Posterior cingulate gyrus (tissue), 11 donors: ENCODE data around the gene PPARG.

Experiments
- DNase-seq, 10 donors: peaks; one replicate each; pipeline versions ENCODE4 v3.0.0 to v3.0.0-alpha.2; 2020 to 2021; ENCODE audit warnings: mixed read lengths in 3 of 10
- intact Hi-C: fragments of 100-400 bp; cut with DNase I; formaldehyde crosslinking; loops from one replicate; pipeline ENCODE4 v1.15.1; 2023

Gene PPARG

DNA sequence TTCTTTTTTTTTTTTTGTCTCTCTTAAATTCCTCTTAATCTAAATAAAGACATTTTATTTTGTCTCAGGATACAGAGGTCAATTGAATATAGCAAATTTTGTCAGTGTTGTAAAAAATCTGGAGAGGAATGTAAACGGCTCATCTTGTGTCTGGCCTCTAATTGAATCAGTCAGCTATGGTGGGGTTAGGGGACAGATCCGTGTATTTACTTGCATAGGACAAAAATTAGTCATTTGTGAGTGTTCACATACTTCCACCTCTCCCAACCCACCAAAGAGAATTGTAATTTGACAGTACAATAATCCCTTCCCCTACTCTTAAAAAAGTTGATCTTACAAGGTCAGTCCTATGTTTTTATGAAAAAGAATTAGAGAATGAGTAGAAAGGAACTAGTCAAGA lies 18.3 kb downstream of the PPARG start:
- intact Hi-C loops: no loop called here
- DNase-seq: no peak

DNA sequence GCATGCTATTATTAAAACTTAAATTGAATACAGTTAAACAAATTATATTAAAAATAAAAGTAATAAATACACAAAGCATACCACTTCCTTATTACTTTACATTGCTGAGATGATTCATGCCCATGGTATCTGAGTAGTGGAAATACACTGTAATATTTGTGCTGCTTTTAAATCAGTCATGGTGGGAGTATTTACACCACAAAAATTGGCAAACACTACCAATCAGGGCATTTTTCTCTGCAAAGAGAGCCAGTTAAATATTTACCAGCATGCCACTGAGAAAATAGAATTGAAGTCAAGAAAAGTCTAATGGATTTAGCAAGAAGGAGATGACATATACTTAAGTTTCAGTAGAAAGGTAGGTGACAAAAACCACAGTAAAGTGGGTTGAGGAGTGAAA lies 19.6 kb downstream of the PPARG start:
- intact Hi-C loops: no loop called here

DNA sequence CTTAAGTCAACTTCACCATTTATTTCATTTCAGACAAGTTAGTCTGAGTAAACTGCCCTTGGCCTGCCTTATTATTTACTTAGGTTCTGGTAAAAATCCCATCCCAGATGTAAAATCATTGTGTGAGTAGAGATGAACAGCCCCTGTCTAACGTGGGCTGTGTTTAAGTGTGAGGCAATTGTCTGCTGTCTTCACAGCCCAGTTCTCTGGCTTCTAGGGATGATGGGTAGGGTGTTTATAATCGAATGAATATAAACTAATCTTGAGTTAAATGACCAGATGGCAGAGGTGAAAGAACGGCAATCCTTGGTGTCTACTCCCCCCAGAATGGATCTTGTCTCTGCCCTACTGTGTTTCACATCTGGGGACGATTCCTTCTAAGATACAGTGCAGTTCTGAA lies 20.8 kb downstream of the PPARG start:
- DNase-seq: no peak
- intact Hi-C loops: no loop called here

More for the DNA sequence above, 19.6 kb downstream of the PPARG start:
- no peak for DNase-seq

DNA sequence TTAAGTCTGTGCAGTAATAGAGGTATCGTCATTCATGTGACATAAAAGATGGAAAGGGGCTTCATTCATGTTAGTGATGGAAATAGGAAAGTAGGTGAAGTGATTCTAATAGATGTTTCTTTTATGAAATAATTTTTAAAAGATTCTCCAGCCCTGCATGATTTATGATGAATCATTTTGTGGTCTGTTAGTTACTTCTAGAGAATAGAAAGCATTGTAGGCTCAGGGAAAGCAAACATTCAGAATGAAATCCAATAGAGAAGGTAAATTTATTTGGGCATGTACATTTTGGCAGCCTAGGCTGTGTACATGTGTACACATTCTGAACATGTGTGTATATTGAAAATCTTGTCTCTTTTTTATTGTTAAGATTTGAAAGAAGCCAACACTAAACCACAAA lies 23.1 kb downstream of the PPARG start:
- intact Hi-C loops: no loop called here
- no peak for DNase-seq

DNA sequence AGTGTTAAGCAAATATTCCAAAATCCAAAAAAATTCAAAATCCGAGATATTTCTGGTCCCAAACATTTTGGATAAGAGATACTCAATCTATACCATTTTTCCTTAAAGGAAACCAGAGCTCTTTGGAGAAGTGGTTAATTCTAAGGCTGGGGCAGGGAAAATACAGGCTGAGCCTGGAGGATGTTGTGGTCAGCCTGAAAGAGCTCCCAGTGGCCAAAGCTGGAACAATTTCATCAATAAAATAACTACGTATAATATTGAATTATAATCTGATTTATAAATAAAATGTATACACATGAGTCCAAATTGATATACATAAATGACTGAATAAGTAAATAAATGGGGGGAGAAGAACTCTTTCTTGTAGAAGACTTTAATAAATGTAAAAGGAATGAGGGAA lies 24.6 kb downstream of the PPARG start:
- no peak for DNase-seq
- intact Hi-C loops: no loop called here

DNA sequence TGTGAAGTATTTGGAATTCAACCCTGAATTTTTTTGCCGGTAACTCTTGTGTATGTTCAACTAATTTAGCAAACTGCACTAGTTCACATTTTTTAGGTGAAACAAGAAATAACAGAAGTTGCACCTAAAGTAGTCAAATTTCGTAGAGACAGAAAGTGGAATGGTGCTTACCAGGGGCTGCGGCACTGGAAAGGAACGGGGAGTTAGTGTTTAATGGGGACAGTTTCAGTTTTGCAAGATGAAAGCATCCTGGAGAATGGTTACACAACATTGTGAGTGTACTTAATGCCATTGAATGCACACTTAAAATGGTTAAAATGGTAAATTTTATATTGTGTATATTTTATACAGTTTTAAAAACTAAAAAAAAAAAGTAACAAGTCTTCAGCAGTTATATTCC lies 27.4 kb downstream of the PPARG start:
- no peak for DNase-seq
- intact Hi-C loops: no loop called here

DNA sequence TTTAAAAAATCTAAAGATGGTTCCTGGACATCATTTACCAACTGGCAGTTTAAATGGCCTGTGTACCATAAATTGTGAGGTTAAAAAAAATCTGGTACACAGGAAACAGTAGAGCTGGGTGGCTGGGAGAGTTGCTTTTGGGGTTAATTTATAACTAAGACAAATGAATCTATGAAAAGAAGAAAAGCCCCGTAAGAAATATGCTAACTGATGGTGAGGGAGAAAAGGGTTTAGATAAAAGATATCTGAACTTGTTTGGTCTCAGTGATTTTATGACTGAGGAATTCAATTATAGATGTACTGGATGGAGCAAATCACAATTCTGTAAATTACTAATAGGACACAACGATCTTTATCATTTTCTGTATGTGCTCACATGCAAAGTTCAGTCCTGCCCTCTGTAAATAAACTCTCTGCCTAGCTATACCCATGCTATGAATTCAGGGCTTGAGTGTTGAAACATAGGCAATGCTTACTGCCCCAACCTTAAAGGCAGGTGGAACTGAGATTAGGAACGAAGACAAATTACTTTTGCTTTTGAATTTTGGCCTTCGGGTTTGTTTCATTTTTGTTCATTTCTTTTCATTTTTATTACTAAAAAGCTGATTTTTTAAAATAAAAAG lies 28.0 kb downstream of the PPARG start:
- DNase-seq: no peak
- intact Hi-C loops: no loop called here

DNA sequence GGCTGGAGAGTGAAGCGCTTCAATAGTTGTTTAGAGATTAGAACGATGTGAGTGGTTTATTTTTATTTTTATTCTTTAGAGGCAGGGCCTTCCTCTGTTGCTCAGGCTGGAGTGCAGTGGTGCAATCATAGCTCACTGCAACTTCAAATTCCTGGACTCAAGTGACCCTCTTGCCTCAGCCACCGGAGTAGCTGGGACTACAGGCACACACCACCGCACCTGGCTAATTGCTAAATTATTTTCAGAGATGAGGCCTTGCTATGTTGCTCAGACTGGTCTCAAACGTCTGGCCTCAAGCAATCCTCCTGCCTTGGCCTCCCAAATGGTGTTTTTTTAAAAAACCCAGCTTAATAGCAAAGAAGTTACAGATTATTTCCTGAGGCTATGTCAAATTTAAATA lies 29.0 kb downstream of the PPARG start:
- intact Hi-C loops: no loop called here

DNA sequence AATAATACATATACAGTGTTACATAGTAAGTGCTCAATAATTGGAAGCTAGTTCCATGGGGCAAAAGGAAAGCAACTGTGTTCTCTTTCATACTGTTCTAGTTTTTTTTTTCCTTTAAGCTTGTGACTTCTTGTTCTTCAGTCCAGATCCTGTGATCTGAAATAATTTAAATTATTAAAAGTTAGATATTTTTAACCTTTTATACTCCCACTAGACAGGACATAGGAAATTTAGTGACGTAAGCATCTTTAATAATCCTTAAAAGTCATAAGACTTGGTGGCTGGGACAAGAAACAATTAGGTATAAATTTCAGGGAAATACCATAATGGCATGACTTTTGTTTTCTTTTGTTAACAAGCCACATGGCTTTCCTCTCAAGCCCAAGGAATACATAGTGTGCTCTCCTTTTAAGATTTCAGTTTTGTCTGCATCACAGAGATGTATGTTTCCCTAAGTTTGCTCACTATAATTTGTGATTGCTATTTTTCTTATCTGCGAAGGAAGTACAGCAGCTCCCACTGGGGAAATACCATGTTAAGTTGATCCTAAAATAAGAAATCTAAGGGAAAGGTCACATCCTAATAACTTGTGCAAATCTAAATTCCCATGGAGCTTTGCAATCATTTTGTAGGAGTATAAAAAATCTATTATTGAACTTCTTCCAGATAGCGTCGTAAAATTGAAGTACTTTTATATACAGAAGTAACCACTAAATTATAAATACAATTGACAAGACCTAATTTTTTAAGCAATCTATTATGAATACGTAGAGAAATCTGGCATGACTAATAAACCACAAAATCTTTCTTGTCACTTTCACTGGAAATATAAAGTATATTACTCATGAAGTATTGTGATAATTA lies 30.1 kb downstream of the PPARG start:
- DNase-seq: no peak
- intact Hi-C loops: no loop called here

More for the DNA sequence above, 29.0 kb downstream of the PPARG start:
- no peak for DNase-seq

DNA sequence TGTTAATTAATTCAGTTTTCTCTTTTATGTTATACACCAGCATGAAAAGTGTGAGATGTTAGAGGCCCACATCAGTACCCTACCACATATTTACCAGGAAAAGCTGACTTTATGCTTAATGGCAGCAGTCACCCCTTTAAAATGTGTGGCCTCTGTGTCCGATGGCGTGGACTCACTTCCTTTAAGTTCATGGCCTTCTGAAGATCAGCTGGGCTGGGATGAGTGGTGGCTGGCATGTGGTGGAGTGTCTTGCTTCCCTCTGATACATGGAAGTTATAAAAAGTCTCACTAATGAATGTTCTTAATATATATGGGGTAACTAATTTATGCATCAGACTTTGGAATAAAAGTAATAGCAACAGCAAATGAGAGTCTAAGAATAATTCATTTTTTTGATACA lies 32.1 kb downstream of the PPARG start:
- intact Hi-C loops: no loop called here
- DNase-seq: no peak

DNA sequence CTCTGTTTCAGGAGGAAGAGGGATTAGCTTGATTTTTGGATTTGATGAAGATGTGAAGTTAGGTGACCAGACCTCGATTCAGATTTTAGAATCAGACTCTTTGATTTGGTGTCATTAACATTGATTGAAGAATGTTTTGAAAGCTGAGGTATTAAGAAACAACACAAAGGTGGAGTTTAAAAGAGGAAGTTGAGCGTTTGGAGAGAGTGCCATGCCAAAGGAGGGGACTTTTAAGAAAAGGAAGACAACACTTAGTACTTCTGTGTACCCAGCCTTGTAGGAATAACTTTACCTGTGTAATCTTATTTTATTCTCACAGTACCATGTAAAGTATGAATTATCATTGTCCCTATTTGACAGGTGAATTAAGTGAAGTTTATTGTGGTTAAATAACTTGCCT lies 34.4 kb downstream of the PPARG start:
- intact Hi-C loops: no loop called here
- no peak for DNase-seq

DNA sequence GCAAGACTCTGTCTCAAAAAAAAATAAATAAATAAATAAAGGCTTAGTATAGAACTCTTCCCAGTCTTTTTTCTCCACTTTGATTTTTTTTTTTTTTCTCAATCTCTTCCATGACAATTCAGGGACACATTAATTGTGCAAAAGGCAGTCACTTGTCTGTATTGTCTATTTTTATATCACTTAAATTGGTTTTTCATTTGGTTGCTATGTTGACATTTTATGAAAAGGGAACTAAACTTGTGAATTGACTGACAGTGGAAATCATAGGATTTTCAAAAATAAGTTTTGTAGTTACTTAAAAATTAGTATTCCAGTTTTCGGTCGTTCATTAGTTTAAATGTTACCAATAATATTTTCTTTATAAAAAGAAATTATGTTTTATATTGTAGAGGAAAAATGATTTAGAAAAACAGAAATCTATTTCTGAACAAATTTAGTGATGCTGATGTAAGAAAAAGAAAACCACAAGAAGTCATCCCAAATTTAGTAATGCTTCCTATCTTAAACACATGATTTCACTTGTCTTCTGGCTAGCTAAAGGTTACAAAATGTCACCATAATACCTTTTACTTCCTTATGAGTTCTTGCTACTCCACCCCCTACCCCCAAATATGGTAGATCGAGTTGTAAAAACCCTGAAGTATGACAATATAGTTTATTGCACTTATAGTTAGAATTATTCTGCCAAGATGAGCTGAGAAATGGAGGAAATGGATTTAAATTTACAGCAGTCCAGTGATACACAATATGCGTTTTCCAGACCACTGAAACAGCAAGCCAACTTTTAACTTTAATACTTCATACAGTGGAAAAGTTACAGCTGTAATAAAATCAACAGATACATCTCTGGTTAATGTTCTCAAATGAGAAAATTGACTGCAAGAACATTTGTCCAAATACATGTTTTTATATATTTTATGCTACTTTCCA lies 37.0 kb downstream of the PPARG start:
- intact Hi-C loops: no loop called here
- no peak for DNase-seq

DNA sequence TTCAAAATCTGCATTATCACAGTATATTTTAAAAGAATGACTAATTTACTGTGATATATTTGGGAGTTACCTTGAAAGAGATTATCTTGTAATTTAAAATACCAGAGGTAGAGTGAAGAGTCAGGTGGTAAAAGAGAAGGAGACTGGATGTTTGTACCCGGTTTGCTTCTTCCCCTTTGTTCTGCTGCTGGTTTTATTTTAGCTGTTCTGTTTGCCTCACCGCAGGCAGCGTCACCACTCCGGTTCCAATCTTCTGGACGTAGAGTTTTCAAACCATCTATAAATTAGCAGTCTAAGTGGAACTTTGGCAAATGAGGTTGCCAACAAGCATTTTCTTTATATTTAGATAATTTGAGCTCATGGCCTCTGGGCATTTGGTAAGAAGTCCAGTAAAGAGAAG lies 38.2 kb downstream of the PPARG start:
- DNase-seq: no peak
- intact Hi-C loops: no loop called here

DNA sequence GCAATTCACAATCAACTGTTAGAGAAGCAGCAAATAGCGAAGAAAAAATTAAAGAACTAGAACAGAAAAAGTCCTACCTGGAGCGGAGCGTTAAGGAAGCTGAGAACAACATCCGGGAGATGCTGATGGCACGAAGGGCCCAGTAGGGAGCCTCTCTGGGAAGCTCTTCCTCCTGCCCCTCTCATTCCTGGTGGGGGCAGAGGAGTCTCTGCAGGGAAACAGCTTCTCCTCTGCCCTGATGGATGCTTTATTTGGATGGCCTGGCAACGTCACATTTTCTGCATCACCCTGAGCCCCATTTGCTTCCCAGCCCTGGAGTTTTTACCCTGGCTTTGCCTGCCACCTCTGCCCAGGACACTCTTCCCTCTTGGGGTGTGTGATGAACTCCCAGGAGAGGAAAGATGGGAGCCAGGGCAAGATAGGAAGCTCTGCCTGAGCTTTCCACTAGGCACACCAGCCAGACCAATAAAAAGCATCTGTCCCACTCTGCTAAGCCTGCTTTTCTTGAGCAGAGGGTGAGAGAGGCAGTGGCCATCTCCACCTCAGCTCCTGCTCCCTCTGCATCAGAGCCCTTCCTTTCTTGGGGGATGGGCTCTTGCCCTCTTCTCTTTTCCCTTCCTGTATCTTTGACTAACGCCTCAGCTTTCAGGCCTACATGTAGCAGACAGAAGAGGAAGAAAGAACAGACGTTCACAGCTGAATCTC lies 39.4 kb downstream of the PPARG start:
- intact Hi-C loops: no loop called here
- DNase-seq: no peak

DNA sequence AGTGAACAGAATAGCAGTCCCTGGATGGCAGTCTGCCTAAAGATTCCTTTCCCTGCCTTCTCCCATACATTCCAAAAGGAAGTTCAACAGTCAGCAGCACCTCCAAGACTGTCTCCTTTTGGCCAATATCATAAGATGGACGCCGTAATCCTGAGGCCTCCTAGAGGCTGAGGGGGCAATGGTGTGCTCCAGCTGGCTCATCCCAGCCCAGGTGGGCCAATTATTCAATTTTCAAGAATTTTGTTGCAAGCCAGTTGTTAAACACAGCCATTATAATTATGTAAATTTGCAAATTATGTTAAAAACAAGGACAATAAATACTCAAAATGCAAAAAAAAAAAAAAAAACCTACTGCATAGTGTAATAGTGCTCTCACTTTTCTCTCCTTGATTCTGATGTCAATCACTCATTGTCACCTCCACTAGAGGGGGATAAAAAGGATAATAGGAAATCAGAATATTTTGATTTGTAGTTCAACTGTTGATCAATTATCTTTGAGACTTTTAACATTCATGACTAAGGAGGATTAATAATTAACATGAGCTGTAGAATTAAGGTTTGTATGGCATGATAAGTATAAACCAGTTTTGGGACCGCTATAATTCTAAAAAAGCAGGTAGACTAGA lies 40.1 kb downstream of the PPARG start:
- no peak for DNase-seq
- intact Hi-C loops: no loop called here

DNA sequence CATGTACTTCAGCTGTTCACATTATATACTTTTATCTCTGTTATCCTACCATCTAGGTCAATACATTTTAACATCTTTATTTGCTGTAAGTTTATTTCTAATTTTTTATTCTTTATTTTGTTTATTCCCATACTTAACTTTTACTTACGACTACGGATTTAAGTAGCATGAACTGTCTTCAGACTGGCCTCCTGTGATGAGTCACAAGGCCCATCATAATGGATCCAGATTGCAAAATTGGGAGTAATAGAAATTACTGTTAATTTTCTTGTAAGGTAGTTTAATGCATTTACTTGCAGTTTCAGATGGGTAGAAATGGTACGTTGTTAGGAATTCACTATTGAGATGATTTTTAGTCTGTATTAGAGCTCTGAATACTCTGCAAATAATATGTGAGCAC lies 45.9 kb downstream of the PPARG start:
- DNase-seq: no peak
- intact Hi-C loops: no loop called here

DNA sequence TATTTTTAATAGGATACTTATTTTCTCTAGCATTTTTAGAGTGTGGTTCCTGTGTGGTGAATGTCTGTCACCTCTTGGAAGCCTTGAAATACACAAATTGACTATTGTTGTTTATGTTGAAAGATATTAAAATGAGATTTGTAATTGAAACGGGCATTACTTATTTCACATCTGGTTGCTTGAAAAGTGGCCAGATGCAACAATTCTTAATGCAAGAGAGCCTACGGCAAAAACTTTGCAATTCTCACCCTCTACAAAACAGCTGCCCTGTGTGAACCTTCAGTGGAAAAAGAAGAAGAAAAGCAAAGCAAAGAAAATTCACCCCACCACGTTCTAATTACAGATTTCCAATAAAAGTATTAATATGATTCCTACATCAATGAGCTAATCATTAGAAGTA lies 46.6 kb downstream of the PPARG start:
- DNase-seq: no peak
- intact Hi-C loops: no loop called here

DNA sequence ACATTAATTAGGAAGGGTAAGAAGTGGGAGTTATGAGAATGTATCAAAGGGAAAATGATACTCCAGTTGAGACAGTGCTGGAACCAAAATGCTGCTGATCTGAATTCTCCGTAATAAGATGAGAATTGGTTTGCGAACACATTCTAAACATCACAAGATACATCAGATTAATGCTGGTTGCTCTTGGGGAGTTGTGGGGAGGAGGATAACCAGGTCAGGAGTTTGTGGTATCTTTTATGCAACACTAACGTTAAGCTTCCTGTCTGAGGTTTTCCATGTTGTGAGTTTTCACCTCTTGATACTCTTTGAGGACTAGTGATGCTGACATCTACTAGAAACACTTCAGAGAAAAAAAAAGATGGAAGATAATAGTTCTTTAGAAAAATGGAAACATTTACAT lies 47.2 kb downstream of the PPARG start:
- no peak for DNase-seq
- intact Hi-C loops: no loop called here

DNA sequence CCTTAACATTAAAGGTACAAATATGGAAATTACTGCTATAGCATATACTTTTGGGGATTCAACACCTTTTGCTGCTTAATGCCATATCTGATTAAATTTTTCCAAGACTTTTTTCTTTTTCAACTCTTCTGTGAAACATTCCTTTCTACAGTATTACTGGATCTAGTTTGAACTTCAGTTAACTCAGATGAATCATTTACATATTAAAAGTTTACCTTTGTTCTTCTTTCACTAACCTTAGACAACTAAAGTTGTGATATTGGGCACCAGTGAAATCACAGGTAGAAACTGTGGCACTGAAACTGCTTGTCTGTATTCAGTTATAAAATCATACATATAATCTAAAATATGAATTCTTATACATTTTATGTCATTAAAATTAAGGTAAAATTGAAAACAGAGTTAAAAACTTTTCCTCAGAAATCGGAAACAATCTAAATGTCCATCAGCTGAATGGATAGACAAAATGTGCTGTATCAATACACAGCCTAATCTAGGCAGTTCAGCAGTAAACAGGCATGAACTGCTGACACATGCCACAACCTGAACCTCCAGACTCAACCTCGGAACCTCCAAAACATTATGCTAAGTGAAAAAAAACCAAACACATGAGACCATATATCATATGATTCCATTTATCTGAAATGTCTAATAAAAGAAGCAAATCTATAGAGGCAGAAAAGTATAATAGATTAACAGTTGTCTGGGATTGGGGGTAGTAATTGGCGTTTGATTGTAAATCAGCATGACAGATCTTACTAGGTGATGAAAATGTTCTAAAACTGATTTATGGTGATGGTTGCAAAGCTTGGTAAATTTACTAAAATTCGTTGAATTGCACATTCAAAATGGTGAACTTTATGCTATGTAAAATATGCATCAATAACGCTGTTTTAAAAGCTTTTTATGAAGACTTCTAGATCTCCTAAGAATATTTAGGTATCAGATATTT lies 50.0 kb downstream of the PPARG start:
- no peak for DNase-seq
- intact Hi-C loops: no loop called here
